ENCODE data around the gene FEN1. TPM values are rescaled to one million over a fixed set of nuclear protein-coding genes. Genes with fewer than 3 reads are reported as not detected.

Gene FEN1
- total and polyA plus RNA-seq, 2 of the 8 experiments (the other 6 are each of a cell fraction or from before 2014, with no cell fraction given), result 52.6 to 86.1 TPM

- H3K79me1 ChIP-seq (ENCODE audit: low read depth, low read length), result no peaks in the 10 kb centered on the region
- ChIA-PET POLR2A (ENCODE audit: partially characterized antibody) (interaction anchor here (0.7 to 1.8 kb wide), 5 partner anchors 10 to 33 kb away, joined by 3 to 11 read pairs (median 3); partner anchors contain the start of gene FEN1), CTCF (ENCODE audit: partially characterized antibody) (interaction anchor here (1.1 to 10.5 kb wide), 4 partner anchors 8 to 46 kb away, joined by 3 to 168 read pairs (median 4); no protein-coding TSS in a partner anchor)
- no peak overlapping the region for H2BK20ac ChIP-seq (ENCODE audit: low read length)
- H2BK15ac ChIP-seq (ENCODE audit: low read length), result no peak overlapping the region
- H3K27ac ChIP-seq (ENCODE audit: low read depth, low read length), result no peak overlapping the region
- H4K20me1 ChIP-seq (replicated peaks in 1 of 2; ENCODE audit: control insufficient read depth in 1 of 2, insufficient read depth in 2 of 2, low read length in 2 of 2), result peaks cover 6 to 17% of the 10 kb centered on the region in 2 experiments
- H3K27me3 ChIP-seq (replicated peaks in 1 of 4; ENCODE audit: control insufficient read depth in 3 of 4, extremely low read depth in 1 of 4, insufficient read depth in 3 of 4, low read length in 3 of 4), result no peaks in the 10 kb centered on the region
- no peak overlapping the region for H2AK5ac ChIP-seq (ENCODE audit: low read depth, low read length)
- H3K36me3 ChIP-seq (ENCODE audit: control insufficient read depth in 2 of 4, insufficient read depth in 4 of 4, low read length in 3 of 4), result peaks cover 11 to 28% (median 18%) of the 10 kb centered on the region in 4 experiments; a peak in 6 of 8 replicates
- H2BK120ac ChIP-seq (replicated peaks; ENCODE audit: low read depth, low read length), result no peak overlapping the region
- H3K23ac ChIP-seq (ENCODE audit: insufficient read length), result no peak overlapping the region
- H3K14ac ChIP-seq (ENCODE audit: insufficient read length), result no peak overlapping the region
- H3K9ac ChIP-seq (replicated peaks in 1 of 4; ENCODE audit: extremely low read depth in 1 of 4, low read depth in 3 of 4, low read length in 3 of 4), result no peak overlapping the region
- H4K8ac ChIP-seq (ENCODE audit: extremely low read depth, insufficient read depth, low read length), result no peak overlapping the region; the same call in 1 of the 2 replicates
- H3K4me3 ChIP-seq (ENCODE audit: extremely low read depth in 1 of 4, insufficient read depth in 2 of 4, low read depth in 3 of 4, low read length in 4 of 4), result no peak overlapping the region
- FAIRE-seq, result no peak
- WGBS, 2 experiments (ENCODE audit: extremely low coverage in 1 of 2, insufficient coverage in 1 of 2, insufficient read length in 1 of 2, insufficient replicate concordance in 2 of 2, low coverage in 1 of 2, low lambda C conversion rate in 2 of 2, missing lambda C conversion rate in 1 of 2), result 88% methylated on average over 13 of the region's 13 CpGs; no CpG with 5 or more reads in 1 of the 2 experiments
- H4K5ac ChIP-seq (ENCODE audit: insufficient read length, low read depth, low read length), result no peak overlapping the region
- H3K4me1 ChIP-seq (replicated peaks in 1 of 4; ENCODE audit: control insufficient read depth in 3 of 4, insufficient read depth in 4 of 4, low read length in 3 of 4), result peaks cover 0 to 2% (median 0%) of the 10 kb centered on the region in 4 experiments; a peak in 2 of 7 replicates
- H3K4ac ChIP-seq (replicated peaks; ENCODE audit: insufficient read length, low read depth, low read length), result no peak overlapping the region
- H3K9me3 ChIP-seq (ENCODE audit: insufficient read depth in 2 of 2, low read depth in 1 of 2, low read length in 1 of 2), result no peaks in the 10 kb centered on the region
- H2BK12ac ChIP-seq (ENCODE audit: low read depth, low read length), result no peak overlapping the region
- H3K23me2 ChIP-seq (ENCODE audit: low read depth, low read length), result no peaks in the 10 kb centered on the region
- H2BK5ac ChIP-seq (ENCODE audit: low read depth, low read length), result no peak overlapping the region
- no peak overlapping the region for H4K91ac ChIP-seq (replicated peaks; ENCODE audit: insufficient read length, low read length)
- no peak overlapping the region for H3K18ac ChIP-seq (ENCODE audit: extremely low read depth, low read length)
- no peaks in the 10 kb centered on the region for H3K79me2 ChIP-seq (ENCODE audit: control insufficient read depth in 1 of 2, insufficient read depth in 2 of 2, low read length in 2 of 2)
- H3K4me2 ChIP-seq (ENCODE audit: insufficient read depth in 1 of 2, low read depth in 2 of 2, low read length in 2 of 2), result no peak overlapping the region
- no peak overlapping the region for H3K56ac ChIP-seq (replicated peaks; ENCODE audit: insufficient read length, low read depth, low read length)
- H2AFZ ChIP-seq (ENCODE audit: low read length), result no peak overlapping the region
- DNase-seq (ENCODE audit: low read depth in 1 of 2, low spot score in 2 of 2), result no peak
- TF ChIP-seq YY1 (IDR thresholded peaks at IDR 0.05; ENCODE audit: low read depth, low read length), result no peak
Observed at GRCh38 chr11:61783717-61784505, 8.8 kb upstream of the FEN1 start.
